ENCODE results near the gene SLC22A13.
"Not testable (repeated sequence)": the region's sequence is repeated elsewhere in the genome, so short reads cannot be mapped to it uniquely, and the experiment has no call there.

SLC22A13 gene

GRCh38 chr3:38229036-38229435, 36.6 kb upstream of the SLC22A13 start:
- DNase-seq (ENCODE audit: low spot score): no peak
- no peak for TF ChIP-seq CTCF (IDR thresholded peaks at IDR 0.05; ENCODE audit: extremely low read depth, missing control alignments)

GRCh38 chr3:38232701-38233100, 32.9 kb upstream of the SLC22A13 start:
- no peak for DNase-seq (ENCODE audit: low spot score)
- no peak for TF ChIP-seq CTCF (IDR thresholded peaks at IDR 0.05; ENCODE audit: extremely low read depth, missing control alignments)

GRCh38 chr3:38235466-38235865, 30.1 kb upstream of the SLC22A13 start:
- no peak for DNase-seq (ENCODE audit: low spot score)
- no peak for TF ChIP-seq CTCF (IDR thresholded peaks at IDR 0.05; ENCODE audit: extremely low read depth, missing control alignments)

- TF ChIP-seq CTCF (IDR thresholded peaks at IDR 0.05; ENCODE audit: extremely low read depth, missing control alignments): no peak
- DNase-seq (ENCODE audit: low spot score): no peak
These were observed 27.1 kb upstream of the SLC22A13 start for GRCh38 chr3:38238416-38239008.

GRCh38 chr3:38242812-38243211, 22.8 kb upstream of the SLC22A13 start:
- not testable (repeated sequence) for DNase-seq (ENCODE audit: low spot score)

DNA sequence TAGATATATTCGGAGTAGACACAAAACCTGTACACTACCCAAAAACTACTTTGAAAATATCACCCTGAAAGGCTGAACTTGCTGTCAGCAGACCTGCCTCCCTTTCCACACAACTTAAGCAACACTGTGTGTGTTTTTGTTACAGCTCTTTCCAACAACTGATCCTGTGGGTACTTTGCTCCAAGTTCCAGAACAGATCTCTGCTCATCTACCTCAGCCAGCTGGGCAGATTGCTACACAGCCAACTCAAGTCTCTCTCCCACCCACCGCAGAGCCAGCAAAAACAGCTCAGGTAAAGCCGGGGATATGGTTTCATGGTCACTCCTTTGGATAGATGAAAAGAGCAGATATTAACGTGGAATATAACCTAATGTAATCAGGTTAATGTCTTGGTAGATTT, 19.7 kb upstream of the SLC22A13 start:
- no peak for TF ChIP-seq CTCF (IDR thresholded peaks at IDR 0.05; ENCODE audit: extremely low read depth, missing control alignments)

GRCh38 chr3:38247366-38248035, 18.1 kb upstream of the SLC22A13 start:
- TF ChIP-seq CTCF (IDR thresholded peaks at IDR 0.05; ENCODE audit: extremely low read depth, missing control alignments): no peak
- DNase-seq (ENCODE audit: low spot score): no peak

More for the DNA sequence above, 19.7 kb upstream of the SLC22A13 start:
- no peak for DNase-seq (ENCODE audit: low spot score)

- DNase-seq (ENCODE audit: low spot score): no peak
- no peak for TF ChIP-seq CTCF (IDR thresholded peaks at IDR 0.05; ENCODE audit: extremely low read depth, missing control alignments)
These were observed 15.4 kb upstream of the SLC22A13 start for GRCh38 chr3:38250198-38250597.

All from GM20000 (cell line).